ENCODE data around the gene GALNS.

The GALNS gene

GRCh38 chr16:88856122-88856827 lies 472 bp downstream of the GALNS start:
- no peak for DNase-seq (ENCODE audit: low spot score)

GRCh38 chr16:88855736-88856121 lies 1.0 kb downstream of the GALNS start:
- no peak for DNase-seq (ENCODE audit: low spot score)

- no peak for DNase-seq (ENCODE audit: low spot score)
Measured at GRCh38 chr16:88855176-88855575, 1.6 kb downstream of the GALNS start.

GRCh38 chr16:88854306-88855111 lies 2.2 kb downstream of the GALNS start:
- DNase-seq (ENCODE audit: low spot score) = no peak

GRCh38 chr16:88853325-88853941 lies 3.3 kb downstream of the GALNS start:
- no peak for DNase-seq (ENCODE audit: low spot score)

- DNase-seq (ENCODE audit: low spot score) = no peak
Measured at GRCh38 chr16:88851616-88852015, 5.1 kb downstream of the GALNS start.

GRCh38 chr16:88850531-88851199 lies 6.1 kb downstream of the GALNS start:
- no peak for DNase-seq (ENCODE audit: low spot score)

- DNase-seq (ENCODE audit: low spot score) = no peak
Measured at GRCh38 chr16:88848557-88848956, 8.2 kb downstream of the GALNS start.

GRCh38 chr16:88847654-88848053 lies 9.1 kb downstream of the GALNS start:
- no peak for DNase-seq (ENCODE audit: low spot score)

- DNase-seq (ENCODE audit: low spot score) = no peak
Measured at GRCh38 chr16:88846088-88846487, 10.7 kb downstream of the GALNS start.

- DNase-seq (ENCODE audit: low spot score) = no peak
Measured at GRCh38 chr16:88844419-88845036, 12.2 kb downstream of the GALNS start.

- DNase-seq (ENCODE audit: low spot score) = no peak
Measured at GRCh38 chr16:88843256-88843655, 13.5 kb downstream of the GALNS start.

GRCh38 chr16:88842806-88843205 lies 13.9 kb downstream of the GALNS start:
- no peak for DNase-seq (ENCODE audit: low spot score)

- no peak for DNase-seq (ENCODE audit: low spot score)
Measured at GRCh38 chr16:88842308-88842756, 14.4 kb downstream of the GALNS start.

- no peak for DNase-seq (ENCODE audit: low spot score)
Measured at GRCh38 chr16:88841521-88842307, 15.0 kb downstream of the GALNS start.

GRCh38 chr16:88840600-88841215 lies 16.0 kb downstream of the GALNS start:
- DNase-seq (ENCODE audit: low spot score) = no peak

GRCh38 chr16:88839745-88840599 lies 16.8 kb downstream of the GALNS start:
- no peak for DNase-seq (ENCODE audit: low spot score)

GRCh38 chr16:88839026-88839529 lies 17.7 kb downstream of the GALNS start:
- DNase-seq (ENCODE audit: low spot score) = peak; percentile 52

GRCh38 chr16:88838566-88838965 lies 18.2 kb downstream of the GALNS start:
- no peak for DNase-seq (ENCODE audit: low spot score)

- no peak for DNase-seq (ENCODE audit: low spot score)
Measured at GRCh38 chr16:88837806-88838205, 18.9 kb downstream of the GALNS start.

Data from HuH-7 (cell line).